ENCODE measurements around the gene EXOC1.
A peak's percentile ranks its signal among the peaks of the same experiment; 100 is the strongest.

EXOC1 gene

DNA sequence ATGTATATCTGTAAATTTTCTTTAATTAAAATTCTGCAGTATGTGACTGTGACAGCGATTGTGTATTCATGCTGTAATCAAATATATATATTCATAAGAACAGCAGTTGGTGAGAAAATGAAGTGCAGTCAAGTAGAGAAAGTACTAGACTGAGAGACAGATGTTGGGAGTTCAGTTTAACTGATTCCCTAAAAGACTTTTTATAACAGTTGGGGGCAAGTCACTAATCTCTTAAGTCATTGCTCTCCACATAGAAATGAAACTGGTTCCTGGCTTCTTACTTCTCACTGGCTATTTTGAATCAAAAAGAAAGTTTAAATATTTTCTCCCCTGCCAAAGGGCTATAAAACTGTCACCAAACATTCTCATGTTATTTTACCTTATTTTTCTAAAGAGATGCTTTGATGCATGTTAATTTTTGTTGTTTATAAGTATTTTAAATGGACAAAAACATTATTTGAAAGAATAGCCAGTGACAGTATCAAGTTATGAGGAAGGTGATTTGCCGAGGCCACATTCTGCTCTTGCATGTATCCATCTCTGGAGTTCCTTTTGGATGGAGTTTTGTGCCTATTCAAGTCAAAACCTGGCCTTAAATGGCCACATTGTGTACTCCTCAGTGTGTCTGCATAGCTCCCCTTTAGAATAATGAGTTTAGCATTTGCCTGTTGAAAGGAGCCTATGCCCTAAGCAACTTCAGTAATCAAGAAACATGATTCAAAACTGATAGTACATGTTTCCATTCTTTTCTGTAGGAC, 30.8 kb downstream of the EXOC1 start:
- DNase-seq (ENCODE audit: low read depth): no peak
- H3K4me3 ChIP-seq (ENCODE audit: low read depth, low read length): no peak overlapping the region
- TF ChIP-seq POLR2A (IDR thresholded peaks at IDR 0.05; ENCODE audit: extremely low read depth, insufficient read length) (no peak), MYC (IDR thresholded peaks at IDR 0.05; ENCODE audit: low read depth, low read length) (no peak)
- TF ChIP-seq, protein P1, sequence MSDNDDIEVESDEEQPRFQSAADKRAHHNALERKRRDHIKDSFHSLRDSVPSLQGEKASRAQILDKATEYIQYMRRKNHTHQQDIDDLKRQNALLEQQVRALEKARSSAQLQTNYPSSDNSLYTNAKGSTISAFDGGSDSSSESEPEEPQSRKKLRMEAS (IDR thresholded peaks at IDR 0.05; ENCODE audit: low read depth, low read length): no peak
- TF ChIP-seq, protein P2, sequence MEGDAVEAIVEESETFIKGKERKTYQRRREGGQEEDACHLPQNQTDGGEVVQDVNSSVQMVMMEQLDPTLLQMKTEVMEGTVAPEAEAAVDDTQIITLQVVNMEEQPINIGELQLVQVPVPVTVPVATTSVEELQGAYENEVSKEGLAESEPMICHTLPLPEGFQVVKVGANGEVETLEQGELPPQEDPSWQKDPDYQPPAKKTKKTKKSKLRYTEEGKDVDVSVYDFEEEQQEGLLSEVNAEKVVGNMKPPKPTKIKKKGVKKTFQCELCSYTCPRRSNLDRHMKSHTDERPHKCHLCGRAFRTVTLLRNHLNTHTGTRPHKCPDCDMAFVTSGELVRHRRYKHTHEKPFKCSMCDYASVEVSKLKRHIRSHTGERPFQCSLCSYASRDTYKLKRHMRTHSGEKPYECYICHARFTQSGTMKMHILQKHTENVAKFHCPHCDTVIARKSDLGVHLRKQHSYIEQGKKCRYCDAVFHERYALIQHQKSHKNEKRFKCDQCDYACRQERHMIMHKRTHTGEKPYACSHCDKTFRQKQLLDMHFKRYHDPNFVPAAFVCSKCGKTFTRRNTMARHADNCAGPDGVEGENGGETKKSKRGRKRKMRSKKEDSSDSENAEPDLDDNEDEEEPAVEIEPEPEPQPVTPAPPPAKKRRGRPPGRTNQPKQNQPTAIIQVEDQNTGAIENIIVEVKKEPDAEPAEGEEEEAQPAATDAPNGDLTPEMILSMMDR (IDR thresholded peaks at IDR 0.05; ENCODE audit: low read depth, low read length): no peak

DNA sequence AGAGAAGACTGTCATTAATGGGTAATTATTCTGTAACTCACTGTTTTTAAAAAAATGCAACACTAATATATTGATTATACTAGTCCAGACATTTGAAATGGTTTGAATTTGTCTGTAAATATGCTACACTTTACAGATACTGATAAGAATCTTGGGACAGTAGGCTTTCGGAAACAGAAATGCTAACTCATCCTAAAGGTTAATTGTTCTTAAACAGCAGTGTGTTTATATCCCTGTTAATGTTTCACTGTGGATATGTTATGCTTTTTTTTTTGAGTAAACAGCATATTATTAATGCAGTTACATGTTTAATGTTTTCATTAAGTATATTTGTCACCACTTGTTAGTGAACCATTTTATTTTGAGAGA, 31.4 kb downstream of the EXOC1 start:
- no peak for DNase-seq (ENCODE audit: low read depth)
- TF ChIP-seq MYC (IDR thresholded peaks at IDR 0.05; ENCODE audit: low read depth, low read length) (no peak), POLR2A (IDR thresholded peaks at IDR 0.05; ENCODE audit: extremely low read depth, insufficient read length) (no peak)
- TF ChIP-seq, protein P2 (IDR thresholded peaks at IDR 0.05; ENCODE audit: low read depth, low read length): no peak
- TF ChIP-seq, protein P1 (IDR thresholded peaks at IDR 0.05; ENCODE audit: low read depth, low read length): no peak
- H3K4me3 ChIP-seq (ENCODE audit: low read depth, low read length): no peak overlapping the region

DNA sequence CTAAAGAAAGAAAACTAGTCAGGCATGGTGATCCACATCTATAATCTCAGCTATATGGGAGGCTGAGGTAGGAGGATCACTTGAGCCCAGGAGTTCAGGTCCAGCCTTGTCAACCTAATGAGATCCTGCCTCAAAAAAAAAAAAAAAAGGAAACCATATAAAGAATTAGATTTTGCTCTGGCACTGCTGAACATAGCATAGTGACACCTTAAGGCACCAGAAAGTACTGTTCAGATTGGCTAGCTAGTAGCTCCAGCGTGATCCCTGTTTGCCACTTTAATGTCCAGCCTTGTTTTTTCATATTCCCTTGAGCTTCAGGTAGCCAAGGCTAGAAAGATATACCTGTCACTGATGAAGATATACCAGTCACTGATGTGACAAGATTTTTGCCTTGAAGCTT, 34.1 kb downstream of the EXOC1 start:
- peak; percentile 4 for DNase-seq (ENCODE audit: low read depth)
- H3K4me3 ChIP-seq (ENCODE audit: low read depth, low read length): no peak overlapping the region
- TF ChIP-seq MYC (IDR thresholded peaks at IDR 0.05; ENCODE audit: low read depth, low read length): no peak
- TF ChIP-seq, protein P1 (IDR thresholded peaks at IDR 0.05; ENCODE audit: low read depth, low read length): no peak
- TF ChIP-seq, protein P2 (IDR thresholded peaks at IDR 0.05; ENCODE audit: low read depth, low read length): peak; percentile 6
- no peak for TF ChIP-seq POLR2A (IDR thresholded peaks at IDR 0.05; ENCODE audit: extremely low read depth, insufficient read length)

DNA sequence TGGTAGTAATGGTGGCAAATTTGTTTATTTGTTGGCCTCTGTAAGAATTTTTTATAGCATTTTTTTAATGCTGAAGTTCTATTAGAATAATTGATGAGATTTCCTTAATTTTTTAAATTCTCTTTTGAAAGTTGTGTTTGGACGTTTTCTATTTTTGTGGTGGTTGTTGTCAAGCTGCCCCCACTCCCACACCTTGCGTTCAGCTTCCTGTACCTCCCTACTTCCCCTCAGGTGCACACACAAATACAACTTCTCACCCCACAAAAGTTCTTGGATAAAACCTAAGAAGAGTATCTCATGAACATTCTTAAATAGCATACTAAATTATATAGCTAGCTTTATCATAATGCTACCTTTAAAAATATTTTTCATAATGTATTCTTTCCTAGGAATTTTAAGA, 38.7 kb downstream of the EXOC1 start:
- H3K4me3 ChIP-seq (ENCODE audit: low read depth, low read length): no peak overlapping the region
- TF ChIP-seq, protein P1 (IDR thresholded peaks at IDR 0.05; ENCODE audit: low read depth, low read length): no peak
- no peak for TF ChIP-seq POLR2A (IDR thresholded peaks at IDR 0.05; ENCODE audit: extremely low read depth, insufficient read length)
- TF ChIP-seq, protein P2 (IDR thresholded peaks at IDR 0.05; ENCODE audit: low read depth, low read length): no peak
- no peak for TF ChIP-seq MYC (IDR thresholded peaks at IDR 0.05; ENCODE audit: low read depth, low read length)
- no peak for DNase-seq (ENCODE audit: low read depth)

DNA sequence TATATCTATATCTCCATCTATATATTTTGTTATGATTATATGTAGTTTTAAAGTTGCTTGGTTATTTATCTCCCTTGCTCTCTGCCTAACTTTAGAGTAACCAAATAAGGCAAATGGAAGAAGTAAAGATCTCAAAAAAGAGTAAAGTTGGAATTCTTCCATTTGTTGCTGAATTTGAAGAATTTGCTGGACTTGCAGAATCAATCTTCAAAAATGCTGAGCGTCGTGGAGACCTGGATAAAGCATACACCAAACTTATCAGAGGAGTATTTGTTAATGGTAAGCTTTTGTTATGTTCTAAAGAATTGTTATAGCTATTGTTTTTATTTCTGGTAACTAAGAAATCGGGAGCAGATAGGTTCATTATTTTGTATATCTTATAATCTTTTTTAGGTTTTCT, 43.2 kb downstream of the EXOC1 start:
- TF ChIP-seq, protein P1 (IDR thresholded peaks at IDR 0.05; ENCODE audit: low read depth, low read length): no peak
- TF ChIP-seq, protein P2 (IDR thresholded peaks at IDR 0.05; ENCODE audit: low read depth, low read length): no peak
- no peak for TF ChIP-seq MYC (IDR thresholded peaks at IDR 0.05; ENCODE audit: low read depth, low read length)
- no peak for TF ChIP-seq POLR2A (IDR thresholded peaks at IDR 0.05; ENCODE audit: extremely low read depth, insufficient read length)
- no peak overlapping the region for H3K4me3 ChIP-seq (ENCODE audit: low read depth, low read length)

More for the DNA sequence above, 43.2 kb downstream of the EXOC1 start:
- DNase-seq (ENCODE audit: low read depth): no peak
